ENCODE measurements around the gene PLEKHG4. TPM values are rescaled to one million over a fixed set of nuclear protein-coding genes. Genes with fewer than 3 reads are reported as not detected.
A peak's percentile ranks its signal among the peaks of the same experiment; 100 is the strongest.

The PLEKHG4 gene
- total and polyA plus RNA-seq, 10 of the 15 experiments (the other 5 are each of a cell fraction or from before 2014, with no cell fraction given) = 0.14 to 2.6 (median 0.99) TPM

GRCh38 chr16:67311607-67312488 lies 32.5 kb downstream of the PLEKHG4 start:
- in situ Hi-C loops (cut with MboI) (no loop called here), intact Hi-C loops (cut with micrococcal nuclease; ENCODE audit: unreplicated experiment) (no loop called here)
- WGBS (ENCODE audit: insufficient coverage, insufficient replicate concordance, low lambda C conversion rate, missing lambda C conversion rate) = 13% methylated on average over 5 of the region's 5 CpGs
- H3K27ac ChIP-seq (ENCODE audit: control insufficient read depth, insufficient read depth) = peak overlapping the region; percentile 23
- H4K20me1 ChIP-seq (ENCODE audit: control insufficient read depth, insufficient read depth) = no peaks in the 10 kb centered on the region
- H3K79me2 ChIP-seq (ENCODE audit: control insufficient read depth, insufficient read depth, low read length) = no peaks in the 10 kb centered on the region
- POLR2A ChIA-PET = interaction anchor here (1.6 kb wide), 1 partner anchor 13 kb away, joined by 7 read pairs; no protein-coding TSS in a partner anchor
- SMC1A ChIA-PET (ENCODE audit: uncharacterized antibody, unreplicated experiment) = interaction anchor here (1.1 to 2.2 kb wide), 6 partner anchors 10 to 35 kb away, joined by 3 to 9 read pairs (median 3); partner anchors contain the start of genes KCTD19 and LRRC36
- no peak overlapping the region for H2AFZ ChIP-seq (ENCODE audit: control insufficient read depth, low read depth, low read length)
- no TSS peak for BruUV-seq (replicated peaks)
- H3K36me3 ChIP-seq (ENCODE audit: control insufficient read depth in 2 of 2, insufficient read depth in 2 of 2, low read length in 1 of 2) = no peaks in the 10 kb centered on the region
- H3K9me3 ChIP-seq (replicated peaks; ENCODE audit: control insufficient read depth, insufficient read depth, low read length) = no peaks in the 10 kb centered on the region
- peaks cover 25% of the 10 kb centered on the region for H3K4me1 ChIP-seq (ENCODE audit: control insufficient read depth, insufficient read depth, low read length)
- CTCF ChIA-PET = interaction anchor here (0.5 to 3.7 kb wide), 5 partner anchors 14 to 1107 kb away, joined by 3 to 20 read pairs (median 3); partner anchors contain the start of genes KCTD19 and LRRC36
- RAD21 ChIA-PET (ENCODE audit: unreplicated experiment) = interaction anchor here (1.5 to 2.6 kb wide), 2 partner anchors 14 to 33 kb away, joined by 3 to 13 read pairs; partner anchors contain the start of genes KCTD19 and LRRC36
- DNase-seq (ENCODE audit: low read depth, low spot score) = peak; percentile 93
- no peak overlapping the region for H3K4me3 ChIP-seq
- H3K4me2 ChIP-seq (ENCODE audit: control insufficient read depth, insufficient read depth) = peak overlapping the region; percentile 11; the same call in 1 of the 2 replicates
- FAIRE-seq = peak; percentile 41
- H3K27me3 ChIP-seq (replicated peaks in 1 of 2; ENCODE audit: control insufficient read depth in 2 of 2, insufficient read depth in 2 of 2, low read length in 1 of 2) = no peaks in the 10 kb centered on the region
- peak; percentile 94 for ATAC-seq
- H3K9ac ChIP-seq (ENCODE audit: control insufficient read depth, insufficient read depth, low read length) = no peak overlapping the region; the same call in 1 of the 2 replicates
- TF ChIP-seq ESRRA (IDR thresholded peaks at IDR 0.05; ENCODE audit: low read length) (no peak), POLR2A (IDR thresholded peaks at IDR 0.05; ENCODE audit: low read depth, low read length) (no peak), NKRF (conservative IDR thresholded peaks at IDR 0.05) (no peak), BCL11A (IDR thresholded peaks at IDR 0.05; ENCODE audit: low read depth, low read length) (peak; percentile 84; the same call in 1 of the 2 replicates), KDM1A (IDR thresholded peaks at IDR 0.05; ENCODE audit: borderline replicate concordance) (no peak), JUND (IDR thresholded peaks at IDR 0.05; ENCODE audit: low read depth, low read length) (no peak), BMI1 (IDR thresholded peaks at IDR 0.05; ENCODE audit: borderline replicate concordance) (peak; percentile 63; the same call in 1 of the 2 replicates), E4F1 (IDR thresholded peaks at IDR 0.05; ENCODE audit: borderline replicate concordance, partially characterized antibody) (no peak), TCF7 (IDR thresholded peaks at IDR 0.05; ENCODE audit: borderline replicate concordance) (peak; percentile 97), TCF3 (IDR thresholded peaks at IDR 0.05; ENCODE audit: borderline replicate concordance, insufficient read depth, low read depth, low read length) (peak; percentile 75), E2F4 (IDR thresholded peaks at IDR 0.05; ENCODE audit: low read depth, low read length) (no peak), EED (IDR thresholded peaks at IDR 0.05; ENCODE audit: low read depth) (peak; percentile 100), EGR1 (IDR thresholded peaks at IDR 0.05; ENCODE audit: borderline replicate concordance in 1 of 2, low read depth in 2 of 2, low read length in 2 of 2) (no peak), ETV6 (conservative IDR thresholded peaks at IDR 0.05 in 1 of 2, IDR thresholded peaks at IDR 0.05 in 1 of 2; ENCODE audit: borderline replicate concordance in 1 of 2, low read depth in 1 of 2) (peak in 1 of 2 experiments; percentile 91; a peak in 2 of 4 replicates), MXI1 (IDR thresholded peaks at IDR 0.05; ENCODE audit: low read depth, low read length) (no peak)
- TF ChIP-seq, protein P1, sequence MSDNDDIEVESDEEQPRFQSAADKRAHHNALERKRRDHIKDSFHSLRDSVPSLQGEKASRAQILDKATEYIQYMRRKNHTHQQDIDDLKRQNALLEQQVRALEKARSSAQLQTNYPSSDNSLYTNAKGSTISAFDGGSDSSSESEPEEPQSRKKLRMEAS (IDR thresholded peaks at IDR 0.05; ENCODE audit: low read depth, low read length) = no peak
